GM19397 (cell line): Measurements from ENCODE around the gene CSNK1D.

ENCODE experiments used
- ATAC-seq: cut with Tn5 transposase; IDR thresholded peaks from one replicate; pipeline ENCODE4 v1.9.1; 2021; ENCODE audit warnings: mild to moderate bottlenecking, moderate library complexity; ENCODE audit not compliant: unreplicated experiment

Gene CSNK1D

DNA sequence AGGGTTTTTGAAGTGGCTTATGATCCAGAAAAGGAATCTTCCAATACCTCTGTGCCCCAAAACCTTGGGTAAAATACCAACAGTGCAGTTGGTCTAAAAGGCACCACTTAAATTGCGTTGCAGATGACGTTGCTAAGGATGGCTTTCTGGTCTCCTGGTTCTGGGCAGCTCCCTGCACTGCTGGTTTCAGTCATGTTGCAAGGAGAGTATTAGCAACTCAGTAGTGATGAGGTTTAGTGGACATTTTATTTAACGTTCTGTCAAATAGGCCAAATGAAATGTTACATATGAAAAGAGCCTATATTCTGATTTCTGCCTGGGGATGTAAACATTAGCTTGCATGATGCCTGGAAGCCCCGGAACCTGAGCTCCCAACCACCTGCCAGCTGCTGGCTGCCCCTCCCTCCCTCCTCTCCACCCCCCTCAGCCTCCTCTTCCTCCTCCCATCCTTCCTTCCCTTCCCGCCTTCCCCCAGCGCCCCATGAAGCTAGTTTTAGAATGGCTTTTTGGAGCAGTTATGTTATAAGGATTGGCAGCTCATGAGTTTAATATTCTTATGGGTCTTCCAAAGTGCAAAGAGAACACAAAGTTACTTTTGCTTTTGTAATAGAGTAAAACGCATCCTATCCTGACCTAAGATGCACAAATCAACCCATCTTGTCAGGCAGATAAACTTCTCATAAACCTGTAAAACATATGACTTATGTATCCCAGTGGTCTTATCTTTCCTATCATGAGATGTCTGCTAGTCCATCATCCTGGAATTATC lies 23.2 kb upstream of the CSNK1D start:
- ATAC-seq = no peak

- ATAC-seq = no peak
Measured at GRCh38 chr17:82295472-82295814, 21.9 kb upstream of the CSNK1D start.

DNA sequence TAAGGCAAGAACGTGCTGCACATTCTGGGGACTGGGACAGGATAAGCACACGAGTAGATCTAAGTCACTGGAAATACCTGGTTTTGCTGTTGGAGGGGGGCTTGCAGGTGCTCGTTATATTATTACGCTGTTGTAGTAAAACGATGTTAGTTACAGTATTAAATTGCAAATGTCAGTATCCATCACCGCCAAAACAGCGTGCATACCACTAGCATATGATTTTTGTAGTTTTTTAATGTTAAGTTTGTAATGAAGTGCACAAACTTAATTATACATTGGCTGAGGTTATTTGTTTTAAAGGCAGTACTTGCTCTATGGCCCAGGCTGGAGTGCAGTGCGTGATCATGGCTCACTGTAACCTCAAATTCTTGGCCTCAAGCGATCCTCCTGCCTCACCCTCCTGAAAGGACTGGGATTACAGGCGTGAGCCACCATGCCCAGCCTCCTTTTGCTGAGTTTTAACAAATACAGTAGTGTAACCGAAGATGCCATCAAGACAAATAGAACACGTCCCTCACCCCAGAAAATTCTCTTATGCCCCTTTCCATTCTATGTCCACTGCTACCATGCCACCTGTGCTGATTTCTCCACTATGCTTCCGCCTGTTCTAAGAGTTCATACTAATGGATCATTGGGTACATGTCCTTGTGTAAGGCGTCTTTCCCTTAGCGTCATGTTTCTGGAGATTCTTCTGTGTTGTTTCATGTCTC lies 20.7 kb upstream of the CSNK1D start:
- no peak for ATAC-seq

DNA sequence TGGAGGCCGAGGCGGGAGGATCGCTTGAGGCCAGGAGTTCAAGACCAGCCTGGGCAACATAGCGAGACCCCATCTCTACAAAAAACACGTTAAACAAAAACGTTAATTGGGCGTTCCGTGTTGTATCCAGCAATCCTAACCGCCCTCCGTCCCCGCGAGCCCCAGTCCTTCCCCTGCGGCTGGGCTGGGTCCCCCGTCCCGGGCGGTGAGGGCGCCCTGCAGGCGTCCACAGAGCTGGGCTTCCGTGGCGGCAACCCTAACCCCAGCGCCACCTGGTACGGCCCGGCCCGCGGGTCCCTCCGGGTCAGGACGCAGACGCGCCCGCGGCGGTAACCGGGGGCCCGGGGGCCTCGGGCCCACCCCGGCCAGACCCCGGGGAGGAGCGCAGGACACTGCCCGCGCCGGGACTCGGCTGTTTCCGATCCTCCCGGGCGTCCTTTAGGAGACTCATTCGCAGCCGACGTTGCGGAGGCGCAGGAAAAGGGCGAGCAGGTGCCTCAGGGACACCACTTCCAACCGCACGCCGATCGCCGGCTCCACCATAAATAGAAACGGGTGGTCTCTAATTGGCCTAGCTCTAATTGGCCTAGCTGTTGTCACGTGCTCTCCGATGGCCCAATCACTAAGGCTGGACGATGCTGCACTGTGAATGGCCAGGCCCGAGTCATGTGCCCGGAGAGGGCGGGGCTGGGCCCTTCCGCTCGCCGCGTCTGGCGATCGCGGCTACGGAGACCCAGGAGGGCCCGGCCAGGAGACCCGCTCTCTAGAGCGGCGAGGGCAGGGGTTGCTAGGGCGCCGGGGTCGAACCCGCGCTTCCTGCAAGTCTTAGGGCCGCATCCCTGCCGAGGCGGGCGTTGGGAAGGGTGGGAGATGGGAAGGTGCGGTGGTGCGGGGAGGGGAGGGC lies 19.0 kb upstream of the CSNK1D start:
- ATAC-seq = peak; percentile 90

DNA sequence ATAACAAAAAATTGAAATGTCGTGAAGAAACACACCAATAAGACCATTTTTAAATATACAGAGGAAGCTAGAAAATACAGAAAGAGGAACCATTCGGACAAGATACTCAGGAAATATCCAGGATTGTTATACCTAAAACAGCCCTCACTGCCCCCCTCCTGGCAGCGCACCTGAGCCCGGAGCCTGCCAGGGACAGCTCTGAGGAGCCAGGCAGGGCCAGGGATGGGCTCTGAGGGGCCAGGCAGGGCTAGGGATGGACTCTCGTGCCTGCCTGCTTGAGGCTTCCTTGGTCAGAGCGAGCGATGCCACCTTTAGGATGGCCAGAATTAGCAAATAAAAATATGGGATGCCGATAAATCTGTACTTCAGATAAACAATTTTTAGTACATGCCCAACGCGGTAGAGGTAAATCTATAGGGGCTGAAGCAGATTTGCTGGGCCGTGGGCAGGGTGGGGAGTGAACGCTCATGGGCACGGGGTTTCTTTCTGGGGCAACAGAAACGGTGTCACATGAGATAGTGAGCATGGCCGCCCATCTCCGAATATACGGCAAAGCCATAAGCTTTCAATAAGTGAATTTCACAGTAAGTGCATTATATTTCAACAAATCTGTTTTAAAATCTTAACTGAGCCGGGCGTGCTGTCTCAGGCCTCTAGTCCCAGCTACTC lies 18.2 kb upstream of the CSNK1D start:
- ATAC-seq = no peak

GRCh38 chr17:82287868-82288801 lies 14.6 kb upstream of the CSNK1D start:
- ATAC-seq = no peak

DNA sequence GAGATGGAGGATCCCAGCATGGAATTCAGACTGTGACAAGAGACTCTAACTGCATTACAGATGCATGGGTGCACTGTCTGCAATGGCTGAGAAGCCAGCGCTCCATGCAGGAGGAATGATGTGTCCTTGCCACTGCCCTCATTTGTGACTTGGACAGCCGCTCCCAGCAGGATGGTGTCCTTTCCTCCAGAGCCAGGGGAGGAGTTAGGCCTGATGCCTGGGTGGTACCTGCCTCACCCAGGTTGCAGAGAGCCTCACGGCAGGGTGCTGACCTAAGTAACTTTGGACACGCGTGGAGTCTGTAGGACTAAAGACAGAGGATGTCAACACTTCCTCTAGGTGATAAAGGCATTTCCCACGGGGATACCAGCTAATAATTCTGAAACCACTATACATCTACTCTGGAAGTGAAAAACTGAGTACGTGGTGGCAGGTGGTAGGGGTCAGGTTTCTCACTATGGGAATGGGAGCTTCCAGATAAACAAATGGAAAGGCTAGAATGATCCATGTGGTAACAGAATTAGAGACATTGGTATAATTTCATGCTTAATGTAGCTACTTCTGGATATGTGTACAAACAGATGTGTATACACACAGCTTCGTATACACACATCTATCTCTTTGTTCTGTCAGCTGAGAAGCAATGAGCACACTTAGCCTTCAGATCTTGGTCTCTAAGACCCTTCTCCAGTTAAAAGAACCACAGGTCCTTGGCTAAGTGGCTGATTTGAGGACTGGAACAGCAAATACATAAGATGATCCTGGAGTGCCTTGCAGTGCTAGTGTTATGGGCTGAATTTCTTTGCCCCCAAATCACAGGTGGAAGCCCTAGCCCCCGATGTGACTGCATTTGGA lies 13.7 kb upstream of the CSNK1D start:
- ATAC-seq = no peak

DNA sequence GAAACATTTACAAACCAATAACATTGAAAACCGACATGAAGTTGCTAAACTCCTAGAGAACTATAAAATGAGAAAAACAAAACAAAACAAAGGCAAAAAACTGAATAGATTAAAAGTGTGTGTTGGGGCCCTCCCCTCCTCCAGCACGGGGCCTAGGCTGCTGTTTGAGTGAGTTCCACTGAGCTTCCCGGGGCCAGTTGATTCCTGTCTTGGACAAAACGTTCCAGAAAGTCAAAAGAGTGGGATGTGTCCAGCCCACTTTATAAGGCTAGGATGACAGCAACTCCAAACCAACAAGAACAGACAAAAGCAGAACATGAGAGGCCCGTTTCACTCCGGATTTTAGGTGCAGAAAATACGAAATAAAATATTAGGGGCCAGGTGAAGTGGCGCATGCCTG lies 11.6 kb upstream of the CSNK1D start:
- ATAC-seq = no peak

DNA sequence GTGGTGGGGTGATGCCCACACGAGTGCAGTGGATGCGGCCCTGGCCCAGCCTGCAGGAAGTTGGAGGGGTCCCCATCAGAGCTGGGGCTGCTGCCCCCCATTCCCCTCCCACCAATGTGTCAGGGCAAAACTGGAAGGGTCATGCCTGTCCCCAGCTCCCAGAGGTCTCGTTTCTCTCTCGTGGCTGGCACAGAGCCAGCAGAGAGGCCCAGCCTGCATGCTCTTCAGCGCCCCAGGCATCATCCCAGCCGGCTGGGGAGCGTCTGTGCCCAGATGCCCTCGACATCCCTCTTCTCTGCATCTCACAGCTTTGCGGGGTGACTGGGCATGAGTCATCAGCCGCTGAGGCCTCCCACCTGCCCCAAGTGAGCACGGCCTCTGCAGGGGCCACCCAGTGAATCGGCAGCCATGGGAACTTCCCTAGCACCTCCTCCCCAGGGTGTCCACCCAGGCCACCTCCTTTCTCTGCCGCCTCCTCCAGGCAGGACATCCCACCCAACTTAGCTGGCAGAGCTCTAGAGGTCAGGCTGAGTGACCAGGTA lies 9.8 kb upstream of the CSNK1D start:
- no peak for ATAC-seq

DNA sequence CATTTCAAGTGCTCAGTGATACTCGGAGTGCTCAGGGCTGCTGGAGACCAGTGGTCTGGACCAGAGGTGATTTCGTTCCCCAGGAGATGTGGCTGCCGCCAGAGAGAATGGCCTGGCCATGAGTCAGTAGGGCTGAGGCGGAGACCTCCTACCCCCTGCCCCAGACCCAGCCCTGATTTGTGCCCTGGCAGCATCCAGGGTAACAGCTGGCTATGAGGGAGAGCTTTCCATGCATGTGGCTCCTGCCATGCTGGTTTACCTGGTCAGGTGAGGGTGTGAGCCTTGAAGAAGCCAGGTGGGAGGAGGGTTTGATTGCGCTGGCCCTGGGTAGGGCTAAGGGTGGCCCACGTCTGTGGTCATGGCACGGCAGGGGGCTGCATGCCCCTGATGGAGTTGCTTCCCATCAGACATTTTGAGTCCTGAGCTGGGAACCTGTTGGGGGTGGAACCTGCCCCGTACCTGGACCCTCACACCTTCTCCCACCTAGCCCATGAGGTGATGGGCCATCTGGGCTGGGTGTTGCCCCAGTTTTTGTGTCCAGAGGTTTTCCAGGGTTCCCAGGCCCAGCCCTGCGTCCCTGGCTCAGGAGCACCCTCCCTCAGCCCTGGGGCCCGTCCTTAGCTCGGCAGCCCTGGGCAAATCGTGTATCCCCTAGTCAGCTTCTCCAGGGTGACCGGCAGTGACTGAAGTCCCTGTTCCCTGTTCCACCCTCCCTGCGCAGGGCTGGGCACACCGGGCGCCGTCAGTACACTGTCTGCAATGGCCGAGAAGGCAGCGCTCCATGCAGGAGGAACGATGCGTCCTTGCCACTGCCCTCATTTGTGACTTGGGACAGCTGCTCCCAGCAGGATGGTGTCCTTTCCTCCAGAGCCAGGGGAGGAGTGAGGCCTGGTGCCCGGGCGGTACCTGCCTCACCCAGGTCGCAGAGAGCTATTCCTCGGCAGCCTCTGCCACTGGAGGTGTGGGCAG lies 9.0 kb upstream of the CSNK1D start:
- no peak for ATAC-seq

GRCh38 chr17:82281502-82282238 lies 8.2 kb upstream of the CSNK1D start:
- no peak for ATAC-seq

- no peak for ATAC-seq
Measured at GRCh38 chr17:82281076-82281475, 7.6 kb upstream of the CSNK1D start.

DNA sequence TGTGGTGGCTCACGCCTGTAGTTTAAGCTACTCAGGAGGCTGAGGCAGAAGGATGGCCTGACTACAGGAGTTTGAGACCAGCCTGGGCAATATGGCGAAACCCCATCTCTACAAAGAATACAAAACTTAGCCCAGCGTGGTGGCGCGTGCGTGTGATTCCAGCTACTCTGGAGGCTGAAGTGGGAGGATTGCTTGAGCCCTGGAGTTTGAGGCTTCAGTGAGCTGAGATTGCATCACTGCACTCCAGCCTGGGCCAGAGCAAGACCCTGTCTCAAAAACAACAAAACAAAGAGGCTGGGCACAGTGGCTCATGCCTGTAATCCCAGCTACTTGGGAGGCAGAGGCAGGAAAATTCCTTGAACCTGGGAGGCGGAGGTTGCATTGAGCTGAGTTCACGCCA lies 7.0 kb upstream of the CSNK1D start:
- ATAC-seq = no peak

GRCh38 chr17:82278786-82279391 lies 5.4 kb upstream of the CSNK1D start:
- no peak for ATAC-seq

DNA sequence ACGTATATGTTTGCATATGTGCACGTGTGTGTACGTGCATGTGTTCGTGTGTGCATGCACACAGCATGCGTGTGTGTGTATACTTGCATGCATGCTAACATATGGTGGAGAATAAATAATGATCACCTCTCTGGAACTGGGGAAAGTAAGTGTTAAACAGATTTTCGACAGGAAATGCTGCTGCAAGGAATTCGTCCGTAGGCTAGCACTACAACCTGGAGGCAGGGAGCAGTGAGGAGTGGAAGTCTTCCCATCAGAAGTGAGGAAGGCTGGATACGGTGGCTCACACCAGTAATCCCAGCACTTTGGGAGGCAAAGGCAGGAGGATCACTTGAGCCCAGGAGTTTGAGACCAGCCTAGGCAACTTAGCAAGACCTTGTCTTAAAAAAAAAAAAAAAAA lies 4.8 kb upstream of the CSNK1D start:
- ATAC-seq = no peak

GRCh38 chr17:82277851-82278250 lies 4.4 kb upstream of the CSNK1D start:
- no peak for ATAC-seq

- no peak for ATAC-seq
Measured at GRCh38 chr17:82276938-82277337, 3.4 kb upstream of the CSNK1D start.
